ENCODE data around the gene KDR. TPM values are rescaled to one million over a fixed set of nuclear protein-coding genes. Genes with fewer than 3 reads are reported as not detected.

Gene KDR
- total and polyA plus RNA-seq, 2 experiments from 2014 or later = 96.0 to 104 TPM

GRCh38 chr4:55103224-55103623 is 22.2 kb downstream of the KDR start:
- Histone ChIP-seq H2AFZ (no peak overlapping the region), H3K36me3 (replicated peaks; ENCODE audit: insufficient read depth, low read depth) (peaks cover 3% of the 10 kb centered on the region), H3K27me3 (no peaks in the 10 kb centered on the region), H3K4me3 (no peak overlapping the region), H3K4me2 (no peak overlapping the region), H3K9me3 (ENCODE audit: low read depth) (no peaks in the 10 kb centered on the region), H4K20me1 (ENCODE audit: insufficient read depth, poor library complexity, severe bottlenecking) (no peaks in the 10 kb centered on the region), H3K79me2 (no peaks in the 10 kb centered on the region), H3K4me1 (ENCODE audit: insufficient read depth) (no peaks in the 10 kb centered on the region), H3K9me2 (replicated peaks; ENCODE audit: insufficient read depth) (no peaks in the 10 kb centered on the region), H3K27ac (no peak overlapping the region)
- TF ChIP-seq CTCF (IDR thresholded peaks at IDR 0.05; ENCODE audit: poor library complexity) (no peak), EZH2 (IDR thresholded peaks at IDR 0.05; ENCODE audit: borderline replicate concordance) (no peak), EZH2phosphoT487 (IDR thresholded peaks at IDR 0.05; ENCODE audit: low read depth, severe bottlenecking, unreplicated experiment) (no peak)
- WGBS (ENCODE audit: low lambda C conversion rate, missing lambda C conversion rate) = 91% methylated on average over 3 of the region's 3 CpGs
- DNase-seq (ENCODE audit: low spot score) = no peak

GRCh38 chr4:55099816-55100215 is 25.6 kb downstream of the KDR start:
- Histone ChIP-seq H3K79me2 (no peaks in the 10 kb centered on the region), H3K4me3 (no peak overlapping the region), H4K20me1 (ENCODE audit: insufficient read depth, poor library complexity, severe bottlenecking) (no peaks in the 10 kb centered on the region), H3K27me3 (no peaks in the 10 kb centered on the region), H2AFZ (no peak overlapping the region), H3K9me2 (replicated peaks; ENCODE audit: insufficient read depth) (no peaks in the 10 kb centered on the region), H3K36me3 (replicated peaks; ENCODE audit: insufficient read depth, low read depth) (peaks cover 3% of the 10 kb centered on the region), H3K4me2 (no peak overlapping the region), H3K9me3 (ENCODE audit: low read depth) (no peaks in the 10 kb centered on the region), H3K27ac (no peak overlapping the region), H3K4me1 (ENCODE audit: insufficient read depth) (no peaks in the 10 kb centered on the region)
- TF ChIP-seq CTCF (IDR thresholded peaks at IDR 0.05; ENCODE audit: poor library complexity) = no peak
- no peak for TF ChIP-seq EZH2 (IDR thresholded peaks at IDR 0.05; ENCODE audit: borderline replicate concordance)
- TF ChIP-seq EZH2phosphoT487 (IDR thresholded peaks at IDR 0.05; ENCODE audit: low read depth, severe bottlenecking, unreplicated experiment) = no peak
- WGBS (ENCODE audit: low lambda C conversion rate, missing lambda C conversion rate) = 79% methylated on average over 4 of the region's 4 CpGs
- no peak for DNase-seq (ENCODE audit: low spot score)

- Histone ChIP-seq H3K36me3 (replicated peaks; ENCODE audit: insufficient read depth, low read depth) (peaks cover 3% of the 10 kb centered on the region), H3K9me3 (ENCODE audit: low read depth) (no peaks in the 10 kb centered on the region), H3K79me2 (no peaks in the 10 kb centered on the region), H2AFZ (no peak overlapping the region), H3K4me3 (no peak overlapping the region), H3K9me2 (replicated peaks; ENCODE audit: insufficient read depth) (no peaks in the 10 kb centered on the region), H3K4me1 (ENCODE audit: insufficient read depth) (peaks cover 1% of the 10 kb centered on the region), H3K4me2 (no peak overlapping the region), H3K27me3 (no peaks in the 10 kb centered on the region), H3K27ac (no peak overlapping the region), H4K20me1 (ENCODE audit: insufficient read depth, poor library complexity, severe bottlenecking) (no peaks in the 10 kb centered on the region)
- no peak for TF ChIP-seq EZH2phosphoT487 (IDR thresholded peaks at IDR 0.05; ENCODE audit: low read depth, severe bottlenecking, unreplicated experiment)
- TF ChIP-seq CTCF (IDR thresholded peaks at IDR 0.05; ENCODE audit: poor library complexity) = no peak
- TF ChIP-seq EZH2 (IDR thresholded peaks at IDR 0.05; ENCODE audit: borderline replicate concordance) = no peak
- 94% methylated on average over 10 of the region's 10 CpGs for WGBS (ENCODE audit: low lambda C conversion rate, missing lambda C conversion rate)
- DNase-seq (ENCODE audit: low spot score) = no peak
Measured at GRCh38 chr4:55098456-55099204, 26.8 kb downstream of the KDR start.
